ENCODE data around the gene NKD2. TPM values are rescaled to one million over a fixed set of nuclear protein-coding genes. Genes with fewer than 3 reads are reported as not detected.
"Not testable (repeated sequence)": the region's sequence is repeated elsewhere in the genome, so short reads cannot be mapped to it uniquely, and the experiment has no call there.

The NKD2 gene
- total and polyA plus RNA-seq, 2 experiments from 2014 or later, result 9.0 to 11.9 TPM

DNA sequence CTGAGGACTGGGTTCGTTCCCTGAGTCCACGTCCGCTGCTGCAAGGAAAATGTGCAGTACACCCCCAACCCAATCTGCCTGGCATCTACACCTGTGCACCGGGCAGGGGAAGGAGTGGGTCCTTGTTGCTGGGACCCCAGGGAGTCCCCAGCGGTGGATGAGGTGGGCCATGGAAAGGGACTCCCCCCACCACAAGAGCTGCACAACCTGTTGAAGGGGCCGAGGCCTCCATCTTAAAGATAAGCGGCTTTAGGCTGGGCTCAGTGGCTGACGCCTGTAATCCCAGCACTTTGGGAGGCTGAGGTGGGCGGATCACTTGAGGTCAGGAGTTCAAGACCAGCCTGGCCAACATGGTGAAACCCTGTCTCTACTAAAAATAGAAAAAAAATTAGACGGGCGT, 7.8 kb upstream of the NKD2 start:
- H3K36me3 ChIP-seq (ENCODE audit: insufficient read depth); H3K4me3 Mint-ChIP-seq; H3K9me2 ChIP-seq (ENCODE audit: insufficient read depth); H3K4me2 ChIP-seq; H3K4me1 ChIP-seq (ENCODE audit: insufficient read depth); ATAC-seq; H4K20me1 ChIP-seq (replicated peaks; ENCODE audit: insufficient read depth); H2AFZ ChIP-seq; H3K79me2 ChIP-seq (replicated peaks; ENCODE audit: insufficient read depth); DNase-seq (ENCODE audit: low spot score); H3K4me3 ChIP-seq; H3K36me3 Mint-ChIP-seq (ENCODE audit: low read depth); H3K27ac ChIP-seq (ENCODE audit: low read depth); H3F3A ChIP-seq (replicated peaks; ENCODE audit: low read depth); H3K4me1 Mint-ChIP-seq; H3K27ac Mint-ChIP-seq; H3K9me3 Mint-ChIP-seq: not testable (repeated sequence)
- peaks cover 31% of the 10 kb centered on the region for H3K27me3 ChIP-seq (ENCODE audit: insufficient read depth)
- H3K27me3 Mint-ChIP-seq (ENCODE audit: insufficient read depth, low read depth, poor library complexity), result peaks cover 30% of the 10 kb centered on the region

DNA sequence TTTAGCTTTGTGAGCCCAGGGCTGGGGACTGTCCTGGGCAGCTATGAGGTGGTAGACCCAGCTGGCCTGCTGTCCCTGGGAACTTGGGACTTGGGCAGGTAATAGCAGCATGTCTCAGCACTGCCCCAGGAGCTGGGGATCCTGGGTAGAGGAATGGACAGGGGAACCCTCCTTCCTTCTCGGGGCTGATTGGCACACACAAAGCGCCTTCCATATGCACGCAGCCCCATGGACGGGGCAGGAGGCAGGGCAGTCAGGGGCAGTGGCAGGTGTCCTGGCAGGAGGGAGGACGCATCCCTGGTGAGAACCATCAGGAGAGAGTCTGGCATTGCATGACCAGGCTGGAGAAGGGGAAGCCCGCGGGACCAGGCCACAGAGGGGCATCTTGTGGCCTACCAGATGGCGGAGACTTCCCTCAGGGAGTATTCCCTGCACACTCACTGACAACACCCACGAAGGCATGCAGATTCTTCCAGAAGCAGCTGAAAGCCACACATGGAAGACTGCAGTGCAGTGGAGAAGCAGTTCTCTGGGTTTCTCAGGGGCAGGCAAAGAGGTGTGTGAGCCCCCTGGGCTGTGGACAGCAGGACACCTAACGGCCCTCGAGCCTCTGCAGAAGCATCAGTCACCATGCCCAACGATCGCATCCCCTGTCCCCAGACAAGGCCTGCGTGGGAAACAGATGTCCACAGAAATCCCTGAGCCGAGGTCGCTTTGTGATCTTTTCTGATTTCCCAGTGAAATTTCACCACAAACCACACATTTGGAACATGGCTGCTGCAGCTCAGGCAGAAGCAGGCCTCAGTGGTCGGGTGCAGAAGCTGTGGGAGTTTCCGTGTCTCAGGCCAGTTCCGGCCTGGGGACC, 7.0 kb upstream of the NKD2 start:
- DNase-seq (ENCODE audit: low spot score) (no peak), ATAC-seq (no peak)
- H3K79me2 ChIP-seq (replicated peaks; ENCODE audit: insufficient read depth), result no peaks in the 10 kb centered on the region
- H3K9me2 ChIP-seq (ENCODE audit: insufficient read depth), result no peaks in the 10 kb centered on the region
- no peak overlapping the region for H3K27ac ChIP-seq (ENCODE audit: low read depth)
- no peaks in the 10 kb centered on the region for H3K4me1 ChIP-seq (ENCODE audit: insufficient read depth)
- H3K9me3 Mint-ChIP-seq, result no peaks in the 10 kb centered on the region
- H2AFZ ChIP-seq, result no peak overlapping the region
- H3K27me3 Mint-ChIP-seq (ENCODE audit: insufficient read depth, low read depth, poor library complexity), result peaks cover 38% of the 10 kb centered on the region
- H3K4me3 Mint-ChIP-seq, result no peak overlapping the region
- H3K27ac Mint-ChIP-seq, result no peak overlapping the region
- peaks cover 39% of the 10 kb centered on the region for H3K27me3 ChIP-seq (ENCODE audit: insufficient read depth)
- H3K36me3 Mint-ChIP-seq (ENCODE audit: low read depth), result no peaks in the 10 kb centered on the region
- no peaks in the 10 kb centered on the region; the same call in 1 of the 2 replicates for H3F3A ChIP-seq (replicated peaks; ENCODE audit: low read depth)
- no peak overlapping the region for H3K4me2 ChIP-seq
- no peak overlapping the region for H3K4me3 ChIP-seq
- TF ChIP-seq REST (IDR thresholded peaks at IDR 0.05; ENCODE audit: unreplicated experiment) (no peak), ZNF331 (CRISPR knock-in tag; IDR thresholded peaks at IDR 0.05; ENCODE audit: low read depth) (no peak), EZH2 (IDR thresholded peaks at IDR 0.05; ENCODE audit: low read depth, unreplicated experiment) (no peak), CREB1 (CRISPR knock-in tag; IDR thresholded peaks at IDR 0.05; ENCODE audit: low read depth) (no peak), EZH2phosphoT487 (IDR thresholded peaks at IDR 0.05; ENCODE audit: unreplicated experiment) (no peak), ZNF114 (CRISPR knock-in tag; IDR thresholded peaks at IDR 0.05) (no peak), JUNB (IDR thresholded peaks at IDR 0.05; ENCODE audit: unreplicated experiment) (no peak), POLR2AphosphoS5 (IDR thresholded peaks at IDR 0.05; ENCODE audit: low read depth) (no peak), NANOG (IDR thresholded peaks at IDR 0.05; ENCODE audit: borderline replicate concordance) (no peak), ZNF462 (CRISPR knock-in tag; IDR thresholded peaks at IDR 0.05) (no peak)
- TF ChIP-seq, protein P1, sequence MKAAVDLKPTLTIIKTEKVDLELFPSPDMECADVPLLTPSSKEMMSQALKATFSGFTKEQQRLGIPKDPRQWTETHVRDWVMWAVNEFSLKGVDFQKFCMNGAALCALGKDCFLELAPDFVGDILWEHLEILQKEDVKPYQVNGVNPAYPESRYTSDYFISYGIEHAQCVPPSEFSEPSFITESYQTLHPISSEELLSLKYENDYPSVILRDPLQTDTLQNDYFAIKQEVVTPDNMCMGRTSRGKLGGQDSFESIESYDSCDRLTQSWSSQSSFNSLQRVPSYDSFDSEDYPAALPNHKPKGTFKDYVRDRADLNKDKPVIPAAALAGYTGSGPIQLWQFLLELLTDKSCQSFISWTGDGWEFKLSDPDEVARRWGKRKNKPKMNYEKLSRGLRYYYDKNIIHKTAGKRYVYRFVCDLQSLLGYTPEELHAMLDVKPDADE (IDR thresholded peaks at IDR 0.05), result no peak
- H3K4me1 Mint-ChIP-seq, result peaks cover 13% of the 10 kb centered on the region
- no peaks in the 10 kb centered on the region for H3K36me3 ChIP-seq (ENCODE audit: insufficient read depth)
- no peaks in the 10 kb centered on the region for H4K20me1 ChIP-seq (replicated peaks; ENCODE audit: insufficient read depth)

Data from GM23338 (cell line).